Activated naive CD8-positive, alpha-beta T cell treated with anti-CD3 and anti-CD28 coated beads, Interleukin-2, amount 10 ng/mL, durations not matched to agents 7 days and 5 days (primary cell): ENCODE measurements around the gene PDE6B. TPM values are rescaled to one million over a fixed set of nuclear protein-coding genes. Genes with fewer than 3 reads are reported as not detected.

Source experiments
- ATAC-seq: fragments of 150-1000 bp; cut with Tn5 transposase; one replicate; pipeline ENCODE4 v1.10.0; 2021; ENCODE audit warnings: low read depth, moderate library complexity
- POLR2A ChIA-PET: fragments of 350-600 bp; sonication (Branson Sonifier 250); formaldehyde crosslinking; loops from one replicate; lab custom pipeline; 2021; ENCODE audit warnings: antibody characterized with exemption; lab: Charles Lee
- DNase-seq: peaks from one replicate; pipeline ENCODE4 v3.0.0; 2021
- H3K27ac Mint-ChIP-seq: one replicate; pipeline ENCODE4 v1.8.0; 2022; ENCODE audit warnings: mild to moderate bottlenecking, mixed read lengths
- H3K27me3 Mint-ChIP-seq: one replicate; pipeline ENCODE4 v1.8.0; 2022; ENCODE audit warnings: mild to moderate bottlenecking, moderate library complexity, mixed read lengths
- H3K36me3 Mint-ChIP-seq: one replicate; pipeline ENCODE4 v1.8.0; 2021; ENCODE audit warnings: mild to moderate bottlenecking, mixed read lengths
- H3K4me1 Mint-ChIP-seq: one replicate; pipeline ENCODE4 v1.8.0; 2021; ENCODE audit warnings: mixed read lengths
- H3K4me3 Mint-ChIP-seq: one replicate; pipeline ENCODE4 v1.8.0; 2022; ENCODE audit warnings: mild to moderate bottlenecking, moderate library complexity, mixed read lengths
- H3K9me3 Mint-ChIP-seq: one replicate; pipeline ENCODE4 v1.8.0; 2021; ENCODE audit warnings: mixed read lengths
- total RNA-seq, 2 experiments: library from RNA; stranded (reverse); gene quantifications; one replicate each; pipeline ENCODE4 v1.2.3, GENCODE V29; 2021

The PDE6B gene
- total RNA-seq, 2 experiments from 2014 or later = 16.6 to 23.2 TPM

GRCh38 chr4:675036-675882 lies 49.9 kb downstream of the PDE6B start:
- POLR2A ChIA-PET = interaction anchor here (1.1 to 4.2 kb wide), 4 partner anchors 11 to 431 kb away, joined by 5 to 59 read pairs (median 8); no protein-coding TSS in a partner anchor
- DNase-seq (no peak), ATAC-seq (peak; percentile 1)
- Mint-ChIP-seq H3K27ac (peak overlapping the region; percentile 84), H3K4me3 (peak overlapping the region; percentile 85), H3K9me3 (no peaks in the 10 kb centered on the region), H3K36me3 (peaks cover 12% of the 10 kb centered on the region), H3K27me3 (no peaks in the 10 kb centered on the region), H3K4me1 (peaks cover 8% of the 10 kb centered on the region)

- Mint-ChIP-seq H3K27ac (peak overlapping the region; percentile 25), H3K36me3 (peaks cover 4% of the 10 kb centered on the region), H3K4me1 (peaks cover 14% of the 10 kb centered on the region), H3K4me3 (no peak overlapping the region), H3K27me3 (no peaks in the 10 kb centered on the region), H3K9me3 (no peaks in the 10 kb centered on the region)
- POLR2A ChIA-PET = interaction anchor here (4.2 kb wide), 1 partner anchor 12 kb away, joined by 59 read pairs; no protein-coding TSS in a partner anchor
- ATAC-seq (no peak), DNase-seq (peak; percentile 35)
Measured at GRCh38 chr4:675980-676870, 50.9 kb downstream of the PDE6B start.

- Mint-ChIP-seq H3K4me3 (no peak overlapping the region), H3K36me3 (peaks cover 3% of the 10 kb centered on the region), H3K9me3 (no peaks in the 10 kb centered on the region), H3K27ac (no peak overlapping the region), H3K4me1 (peaks cover 14% of the 10 kb centered on the region), H3K27me3 (no peaks in the 10 kb centered on the region)
- POLR2A ChIA-PET = no interaction called here
- DNase-seq (no peak), ATAC-seq (no peak)
Measured at GRCh38 chr4:676871-677235, 51.5 kb downstream of the PDE6B start.

- Mint-ChIP-seq H3K9me3 (no peaks in the 10 kb centered on the region), H3K27me3 (no peaks in the 10 kb centered on the region), H3K4me1 (peaks cover 14% of the 10 kb centered on the region), H3K4me3 (no peak overlapping the region), H3K36me3 (no peaks in the 10 kb centered on the region), H3K27ac (peak overlapping the region; percentile 34)
- peak; percentile 34 for DNase-seq
- ATAC-seq = no peak
- POLR2A ChIA-PET = no interaction called here
Measured at GRCh38 chr4:677431-678293, 52.3 kb downstream of the PDE6B start.

- Mint-ChIP-seq H3K9me3 (no peaks in the 10 kb centered on the region), H3K36me3 (no peaks in the 10 kb centered on the region), H3K27me3 (no peaks in the 10 kb centered on the region), H3K4me3 (no peak overlapping the region), H3K4me1 (peaks cover 8% of the 10 kb centered on the region), H3K27ac (no peak overlapping the region)
- ATAC-seq (no peak), DNase-seq (peak; percentile 28)
- POLR2A ChIA-PET = no interaction called here
Measured at GRCh38 chr4:678331-679103, 53.1 kb downstream of the PDE6B start.

GRCh38 chr4:679104-679481 lies 53.7 kb downstream of the PDE6B start:
- Mint-ChIP-seq H3K27ac (no peak overlapping the region), H3K4me1 (peaks cover 8% of the 10 kb centered on the region), H3K36me3 (no peaks in the 10 kb centered on the region), H3K9me3 (no peaks in the 10 kb centered on the region), H3K4me3 (no peak overlapping the region), H3K27me3 (no peaks in the 10 kb centered on the region)
- DNase-seq = peak; percentile 30
- no peak for ATAC-seq
- POLR2A ChIA-PET = no interaction called here

- DNase-seq (no peak), ATAC-seq (no peak)
- Mint-ChIP-seq H3K9me3 (no peaks in the 10 kb centered on the region), H3K4me1 (peaks cover 8% of the 10 kb centered on the region), H3K4me3 (no peak overlapping the region), H3K27ac (no peak overlapping the region), H3K27me3 (no peaks in the 10 kb centered on the region), H3K36me3 (no peaks in the 10 kb centered on the region)
- POLR2A ChIA-PET = no interaction called here
Measured at GRCh38 chr4:679629-680028, 54.3 kb downstream of the PDE6B start.

- POLR2A ChIA-PET = interaction anchor here (1.0 to 1.5 kb wide), 4 partner anchors 9 to 206 kb away, joined by 3 to 7 read pairs (median 3); partner anchors contain the start of gene SLC49A3
- peaks cover 8% of the 10 kb centered on the region for H3K4me1 Mint-ChIP-seq
- no peaks in the 10 kb centered on the region for H3K36me3 Mint-ChIP-seq
- peak; percentile 36 for DNase-seq
- H3K9me3 Mint-ChIP-seq = no peaks in the 10 kb centered on the region
- ATAC-seq = no peak
- no peaks in the 10 kb centered on the region for H3K27me3 Mint-ChIP-seq
- H3K4me3 Mint-ChIP-seq = peak overlapping the region; percentile 75
- H3K27ac Mint-ChIP-seq = peak overlapping the region; percentile 78
Measured at GRCh38 chr4:680091-680490, 54.7 kb downstream of the PDE6B start.

- Mint-ChIP-seq H3K4me3 (peak overlapping the region; percentile 75), H3K36me3 (no peaks in the 10 kb centered on the region), H3K27me3 (no peaks in the 10 kb centered on the region), H3K9me3 (no peaks in the 10 kb centered on the region), H3K27ac (peak overlapping the region; percentile 78), H3K4me1 (peaks cover 8% of the 10 kb centered on the region)
- peak; percentile 46 for ATAC-seq
- DNase-seq = no peak
- POLR2A ChIA-PET = interaction anchor here (1.0 to 1.5 kb wide), 4 partner anchors 9 to 207 kb away, joined by 3 to 7 read pairs (median 3); partner anchors contain the start of gene SLC49A3
Measured at GRCh38 chr4:680551-680927, 55.2 kb downstream of the PDE6B start.

- Mint-ChIP-seq H3K36me3 (no peaks in the 10 kb centered on the region), H3K27me3 (no peaks in the 10 kb centered on the region), H3K4me3 (peak overlapping the region; percentile 75), H3K4me1 (peaks cover 8% of the 10 kb centered on the region), H3K27ac (peak overlapping the region; percentile 78), H3K9me3 (no peaks in the 10 kb centered on the region)
- ATAC-seq (peak; percentile 77), DNase-seq (peak; percentile 83)
- POLR2A ChIA-PET = interaction anchor here (0.7 to 1.5 kb wide), 7 partner anchors 8 to 557 kb away, joined by 3 to 7 read pairs (median 3); partner anchors contain the start of genes GAK, SLC49A3, TMEM175 and ZNF718
Measured at GRCh38 chr4:680928-681645, 55.7 kb downstream of the PDE6B start.

- Mint-ChIP-seq H3K27ac (peak overlapping the region; percentile 34), H3K9me3 (no peaks in the 10 kb centered on the region), H3K36me3 (no peaks in the 10 kb centered on the region), H3K4me1 (peaks cover 8% of the 10 kb centered on the region), H3K27me3 (no peaks in the 10 kb centered on the region), H3K4me3 (peak overlapping the region; percentile 58)
- ATAC-seq (no peak), DNase-seq (peak; percentile 73)
- POLR2A ChIA-PET = interaction anchor here (0.8 to 0.9 kb wide), 2 partner anchors 100 to 557 kb away, joined by 3 read pairs; partner anchors contain the start of gene ZNF718
Measured at GRCh38 chr4:681736-682451, 56.5 kb downstream of the PDE6B start.
